HG03521 (cell line): ENCODE measurements around the gene TLE3.

Source experiments
- ATAC-seq: cut with Tn5 transposase; IDR thresholded peaks from one replicate; pipeline ENCODE4 v1.9.1; 2021; ENCODE audit warnings: mild to moderate bottlenecking, moderate library complexity; ENCODE audit not compliant: unreplicated experiment

TLE3 gene

DNA sequence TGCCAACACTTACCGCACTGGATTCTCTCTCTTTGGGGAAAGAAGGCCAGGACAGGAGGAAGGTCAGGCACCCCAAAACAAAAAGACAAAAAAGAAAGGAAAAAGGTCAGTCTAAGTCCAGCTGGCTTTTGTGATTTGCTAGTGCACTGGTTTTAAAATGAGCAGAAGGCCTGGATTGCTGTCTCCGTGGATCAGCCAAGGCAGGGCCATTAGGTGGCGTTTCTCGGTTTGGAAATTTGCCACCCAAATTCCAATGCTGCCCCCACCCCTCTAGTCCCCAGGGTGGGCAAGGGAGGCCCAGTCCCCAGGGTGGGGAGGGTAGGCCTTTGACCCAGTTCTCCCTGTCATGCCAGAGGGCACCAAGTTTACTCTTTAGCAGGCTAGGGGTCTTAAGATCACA lies 33.3 kb downstream of the TLE3 start:
- ATAC-seq: no peak

DNA sequence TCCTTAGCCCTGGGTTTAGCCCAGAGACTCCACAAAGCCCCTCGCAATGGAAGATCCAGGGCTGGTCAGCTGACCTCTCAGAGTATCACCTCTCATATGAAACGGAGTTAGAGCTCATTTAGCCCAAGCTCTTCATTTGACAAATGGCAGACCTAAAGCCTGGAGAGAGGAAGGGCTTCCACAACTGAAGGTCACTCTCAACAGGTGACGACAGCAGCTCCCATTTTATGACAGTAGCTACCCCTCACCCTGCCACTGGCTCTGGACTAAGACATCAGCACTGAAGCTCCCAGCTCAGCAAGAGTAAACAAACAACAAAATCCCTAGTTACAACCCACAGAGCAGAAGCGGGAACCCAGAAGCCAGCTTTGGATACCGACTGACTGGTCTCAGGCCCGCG lies 33.7 kb downstream of the TLE3 start:
- no peak for ATAC-seq

DNA sequence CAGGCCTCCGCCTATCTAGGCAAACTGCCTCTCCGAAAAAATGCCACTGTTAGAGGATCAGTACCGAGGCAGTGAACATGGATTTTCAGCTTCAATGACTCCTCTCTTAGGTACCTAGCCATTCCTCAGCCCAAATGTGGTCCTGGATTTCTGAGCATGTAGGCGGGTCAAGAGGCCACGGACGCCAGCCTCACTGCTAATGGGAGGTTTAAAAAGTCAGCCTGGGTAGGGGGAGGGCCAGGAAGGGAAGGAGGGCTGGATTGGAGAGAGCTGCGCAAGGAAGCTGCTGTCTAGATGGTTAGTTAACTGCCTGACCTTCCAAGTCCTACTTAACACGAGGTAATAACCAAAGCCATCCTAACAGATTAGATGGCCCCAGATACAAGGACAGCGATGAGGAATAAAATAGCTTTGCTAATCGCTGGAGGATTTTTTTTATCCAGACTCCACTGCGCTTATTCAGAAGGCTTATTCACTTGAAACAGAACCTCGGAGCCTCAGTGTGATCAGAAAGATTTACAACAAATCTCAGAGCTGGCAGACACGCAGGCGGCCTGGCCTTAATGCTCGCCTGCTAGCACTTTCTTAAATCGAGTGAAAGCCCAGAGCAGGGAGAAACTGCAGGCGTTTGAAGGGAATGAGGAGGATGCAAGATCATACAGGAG lies 34.3 kb downstream of the TLE3 start:
- ATAC-seq: no peak

DNA sequence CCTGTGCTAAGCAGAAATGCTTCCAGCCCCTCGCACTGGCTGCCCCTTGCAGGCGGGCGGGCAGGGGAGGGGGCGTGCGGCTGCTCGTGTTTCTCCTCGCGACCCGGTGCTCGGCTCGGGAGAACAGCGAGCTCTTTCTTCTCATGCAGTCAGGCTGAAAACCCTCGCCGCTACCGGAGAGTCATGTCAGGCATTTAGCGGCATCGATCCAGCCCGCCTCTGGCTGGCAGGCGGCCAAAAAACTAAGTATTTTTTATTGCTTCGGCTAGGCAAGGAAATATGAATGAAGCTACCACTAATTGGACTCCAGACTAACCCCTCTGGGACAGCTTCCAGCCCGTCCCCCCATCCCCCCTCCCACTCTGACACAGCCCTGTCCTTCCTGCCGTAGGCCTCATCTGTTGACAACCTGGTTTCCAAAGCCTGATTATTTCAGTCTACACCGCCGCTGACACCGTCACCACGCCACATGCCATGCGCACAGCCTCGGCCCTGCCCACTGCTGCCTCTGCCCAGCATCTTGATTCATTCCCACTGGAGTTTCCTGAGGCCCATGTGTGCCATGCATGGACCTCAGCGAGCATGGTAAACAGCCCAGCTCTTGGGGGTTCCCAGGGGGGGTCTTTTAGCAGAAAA lies 35.3 kb downstream of the TLE3 start:
- no peak for ATAC-seq

DNA sequence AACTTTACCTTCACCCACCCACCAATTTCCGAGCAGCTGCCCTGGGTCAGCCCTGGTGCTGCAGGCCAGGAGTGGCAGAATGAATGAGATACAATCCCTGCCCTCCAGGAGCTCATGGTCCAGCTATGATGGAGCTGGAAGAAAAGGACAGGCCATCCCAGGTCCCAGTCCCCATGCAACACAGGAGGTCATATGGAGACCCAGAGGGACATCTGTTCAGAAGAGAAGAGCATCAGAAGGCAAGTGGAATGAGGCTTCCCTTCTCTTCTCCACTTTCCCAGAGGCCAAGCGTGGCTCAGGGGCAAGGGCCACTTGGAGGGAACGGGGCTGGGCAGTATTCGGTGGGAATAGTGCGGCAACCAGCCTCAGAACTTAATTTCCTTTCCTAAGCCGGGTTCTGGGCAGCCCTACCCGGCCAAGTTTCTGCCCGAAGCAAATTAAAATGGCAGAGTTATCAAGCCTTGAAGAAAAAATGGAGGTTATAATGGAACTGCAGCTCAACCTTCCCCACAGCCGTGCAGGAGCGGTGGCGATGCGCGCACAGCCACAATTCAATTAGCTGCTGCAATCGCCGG lies 35.9 kb downstream of the TLE3 start:
- ATAC-seq: no peak

DNA sequence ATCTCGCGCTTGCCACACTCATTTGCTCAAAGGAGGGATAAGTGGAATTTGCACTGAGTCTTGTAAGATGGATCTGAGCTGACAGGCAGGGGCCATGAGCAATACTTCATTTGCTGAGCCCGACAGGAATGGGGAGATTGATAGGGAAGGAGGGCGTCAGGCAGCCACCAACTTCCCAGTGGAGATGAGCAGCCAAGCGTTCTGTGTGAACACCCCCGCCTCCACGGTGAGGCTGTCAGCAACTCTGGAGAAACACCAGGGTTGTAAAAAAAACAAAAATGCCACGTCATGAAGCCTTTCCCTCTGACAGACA lies 36.8 kb downstream of the TLE3 start:
- no peak for ATAC-seq

DNA sequence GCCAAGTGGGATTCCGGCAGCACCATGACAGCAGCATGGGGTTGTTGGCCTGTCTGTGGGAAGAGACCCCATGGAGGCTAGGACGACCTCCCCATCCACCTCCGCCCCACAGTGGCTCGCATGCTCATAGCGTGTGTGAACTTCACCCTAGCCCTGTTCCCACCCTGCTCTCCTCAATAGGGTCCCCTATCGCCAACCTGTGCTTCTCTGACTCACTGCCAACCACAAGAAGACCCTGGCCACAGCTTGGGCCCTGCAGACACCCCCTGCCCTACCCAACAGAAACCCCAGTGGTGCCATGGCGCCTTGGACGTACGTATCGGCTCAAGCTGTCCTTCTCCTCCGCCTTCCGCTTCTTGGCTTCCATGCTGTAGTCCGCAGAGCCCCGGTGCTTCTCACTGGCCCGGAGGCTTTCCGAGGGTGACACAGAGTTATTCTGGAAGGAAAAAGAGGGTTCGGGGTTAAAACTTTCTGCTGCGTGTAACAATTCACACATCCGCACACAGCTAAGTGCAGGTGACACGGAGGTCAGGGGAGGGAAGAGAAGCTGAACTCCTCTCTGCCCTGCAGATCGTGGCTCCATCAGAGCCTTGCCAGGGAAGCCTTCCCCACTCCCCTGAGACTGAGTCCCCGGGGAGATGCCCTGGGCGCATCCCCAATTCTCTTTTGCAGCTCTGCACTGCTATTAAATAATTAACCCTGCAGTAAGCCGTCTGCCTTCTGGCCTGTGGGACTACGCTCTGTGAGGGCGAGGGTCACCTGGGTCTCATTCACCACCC lies 37.3 kb downstream of the TLE3 start:
- ATAC-seq: no peak

DNA sequence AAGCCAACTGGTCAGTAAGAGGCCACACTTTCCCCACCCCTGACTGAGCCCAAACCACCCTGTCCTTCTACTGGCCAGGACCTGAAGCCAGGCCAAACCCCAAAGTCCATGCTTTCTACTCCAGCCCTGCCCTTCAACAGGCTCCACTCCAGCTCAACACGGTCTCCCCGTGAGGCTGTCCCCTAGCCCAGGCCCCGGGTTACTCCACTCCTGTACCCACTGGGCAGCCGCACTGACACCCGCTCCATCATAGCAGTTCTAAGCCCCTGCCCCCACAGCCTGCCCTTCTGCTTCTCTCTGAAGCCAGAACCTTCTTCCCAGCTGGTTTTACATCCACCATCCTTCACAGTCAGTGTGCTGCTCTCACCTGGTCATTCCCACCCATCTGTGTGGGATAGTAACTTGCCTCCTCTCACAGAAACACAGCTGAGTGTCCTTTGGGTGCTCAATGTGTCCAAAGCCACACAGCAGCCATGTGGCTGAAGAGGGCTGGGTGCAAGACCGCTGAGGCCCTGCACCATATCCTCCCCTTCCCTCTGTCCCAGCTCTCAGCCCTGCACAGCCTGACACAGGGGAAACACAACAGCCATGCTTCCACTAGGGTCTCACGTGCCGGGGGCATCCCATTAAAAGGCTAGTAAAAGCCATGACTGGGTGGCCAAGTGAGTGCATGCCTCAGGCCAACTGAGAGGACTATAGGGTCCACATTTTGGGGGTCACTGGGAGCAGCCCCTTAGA lies 38.1 kb downstream of the TLE3 start:
- no peak for ATAC-seq

DNA sequence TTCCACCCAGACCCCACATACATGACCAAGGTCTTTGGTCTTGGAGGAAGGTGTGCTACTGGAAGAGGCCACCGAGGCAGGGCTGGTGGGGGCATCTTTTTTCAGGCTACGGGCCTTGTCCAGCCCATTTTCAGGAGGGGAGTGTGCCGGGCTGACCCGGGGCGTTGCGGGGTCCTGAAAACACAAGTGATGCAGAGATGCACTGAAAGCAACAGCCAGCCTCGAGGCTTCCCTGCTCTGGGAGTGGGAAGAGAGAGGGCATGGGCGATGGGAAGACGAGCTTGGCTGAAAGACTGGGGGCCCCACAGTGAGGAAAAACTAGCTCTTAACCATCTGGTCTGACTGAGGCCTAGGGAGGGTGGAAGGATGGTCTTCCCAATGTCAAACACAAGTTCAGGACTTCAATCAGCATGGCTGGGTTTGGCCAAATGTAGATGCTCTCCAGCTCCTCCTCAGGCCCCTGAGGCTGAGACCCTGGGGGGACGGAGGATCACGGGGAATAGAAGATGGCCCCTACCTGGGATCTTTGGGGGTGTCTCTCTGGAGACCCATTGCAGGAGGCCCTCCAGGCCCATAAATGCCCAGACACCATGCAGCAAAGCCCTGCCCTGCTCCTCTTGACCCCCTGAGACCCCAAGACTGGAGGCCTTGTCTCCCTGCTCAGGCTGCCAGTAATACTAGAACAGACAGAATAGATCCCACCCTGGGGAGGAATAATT lies 38.9 kb downstream of the TLE3 start:
- no peak for ATAC-seq

DNA sequence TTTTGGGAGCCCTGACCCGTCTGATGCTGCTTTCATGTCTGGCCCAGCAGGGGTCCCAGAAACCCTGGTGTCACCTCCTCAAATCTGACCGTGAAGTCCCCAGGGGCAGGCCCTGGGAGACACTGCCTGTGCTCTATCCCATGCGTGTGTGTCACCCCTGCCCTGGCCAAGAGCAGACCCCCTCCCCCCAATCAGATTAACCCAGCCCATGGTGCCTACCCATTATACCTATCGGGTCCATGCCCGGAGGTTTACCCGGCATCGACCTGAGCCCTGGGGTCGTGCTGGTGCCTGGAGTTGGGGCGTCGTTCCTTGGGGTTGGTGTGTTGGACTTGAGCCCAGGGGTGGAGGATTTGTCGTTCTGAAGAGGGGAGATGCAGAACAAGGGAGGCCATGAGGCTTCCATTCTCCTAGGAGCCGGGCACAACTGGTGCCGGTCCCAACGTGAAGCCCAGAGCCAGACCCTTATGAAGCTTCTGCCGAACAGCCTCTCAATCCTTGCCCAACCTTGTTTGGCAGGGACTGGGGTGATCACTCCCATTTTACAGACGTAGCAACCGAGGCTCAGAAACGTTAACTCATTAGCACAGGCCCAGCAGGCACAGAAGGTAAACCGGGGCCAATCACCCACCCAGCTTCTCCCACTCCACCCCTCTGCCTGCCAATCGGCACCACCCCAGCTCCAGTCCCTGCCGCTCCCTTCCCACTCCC lies 39.6 kb downstream of the TLE3 start:
- no peak for ATAC-seq

DNA sequence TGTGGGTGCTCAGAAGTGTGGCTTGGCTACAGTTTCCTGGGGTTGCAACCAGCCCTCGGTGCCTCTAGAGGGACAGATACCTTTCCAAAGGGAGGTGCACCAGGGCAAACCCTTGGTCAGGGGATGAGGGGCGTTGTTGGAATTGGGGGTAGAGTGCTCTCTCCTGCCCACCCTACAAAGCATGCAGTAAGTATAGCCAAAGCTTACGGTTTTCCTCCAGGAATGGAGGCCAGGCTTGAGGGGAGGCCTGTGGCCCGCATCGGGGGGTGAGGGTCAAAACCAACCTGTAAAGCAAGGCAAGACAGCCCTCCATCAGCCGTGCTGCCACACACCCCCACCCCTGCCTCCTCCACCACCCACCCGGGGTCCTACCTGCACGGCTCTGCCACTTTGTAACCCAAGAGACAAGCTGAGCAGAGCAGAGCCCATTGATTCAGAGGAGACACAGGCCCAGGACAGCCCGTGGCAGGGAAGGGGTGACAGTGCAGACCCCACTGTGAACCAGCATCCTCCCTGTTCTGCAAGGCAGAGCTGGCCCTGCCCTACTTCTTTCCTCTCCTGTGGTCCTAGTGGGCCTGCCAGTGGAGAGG lies 41.5 kb downstream of the TLE3 start:
- ATAC-seq: no peak

DNA sequence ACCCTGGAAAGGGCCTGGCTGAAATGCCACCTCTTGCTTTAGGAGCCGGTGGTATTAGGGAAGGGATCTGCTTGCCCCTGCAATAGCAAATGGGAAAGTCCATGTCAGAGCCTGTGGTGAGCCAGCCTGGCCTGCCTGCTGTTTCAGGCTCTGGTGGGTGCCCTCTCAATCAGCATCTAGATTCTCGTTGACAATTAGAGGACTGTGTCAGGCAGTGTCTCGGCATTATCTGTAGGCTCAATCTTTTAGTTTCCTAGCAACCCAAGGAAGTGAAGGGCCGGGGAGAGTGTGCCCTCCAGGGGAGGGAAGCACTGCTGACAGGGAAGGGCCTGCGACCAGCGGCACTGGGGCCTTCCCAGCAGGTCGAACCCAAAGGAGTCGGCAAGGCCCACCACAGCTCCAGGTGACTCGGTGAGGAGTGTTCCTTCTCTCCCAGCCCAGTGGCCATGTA lies 42.1 kb downstream of the TLE3 start:
- no peak for ATAC-seq

DNA sequence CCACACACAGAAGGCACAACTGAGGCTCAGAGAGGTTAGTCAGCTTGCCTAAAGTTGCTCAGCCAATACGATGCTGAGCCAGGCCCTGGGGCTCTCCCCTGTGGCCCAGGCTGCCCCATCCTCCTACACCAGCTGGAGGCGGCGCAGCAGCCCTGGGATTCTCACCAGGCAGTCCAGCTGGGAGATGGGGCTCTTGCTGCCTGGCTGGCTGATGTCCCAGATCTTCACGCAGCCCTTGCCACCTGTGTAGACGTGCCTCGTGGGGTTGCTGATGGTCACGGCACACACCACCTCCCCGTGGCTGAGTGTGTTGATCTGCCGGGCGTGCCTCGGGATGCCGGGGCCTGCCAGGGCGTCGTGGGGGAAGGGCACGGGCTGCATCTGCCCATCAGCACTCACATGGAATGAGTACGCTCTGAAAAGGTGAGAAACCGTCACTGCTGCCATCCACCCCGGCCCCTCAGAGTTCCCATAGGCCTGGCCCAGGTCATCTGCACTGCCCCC lies 42.8 kb downstream of the TLE3 start:
- no peak for ATAC-seq

DNA sequence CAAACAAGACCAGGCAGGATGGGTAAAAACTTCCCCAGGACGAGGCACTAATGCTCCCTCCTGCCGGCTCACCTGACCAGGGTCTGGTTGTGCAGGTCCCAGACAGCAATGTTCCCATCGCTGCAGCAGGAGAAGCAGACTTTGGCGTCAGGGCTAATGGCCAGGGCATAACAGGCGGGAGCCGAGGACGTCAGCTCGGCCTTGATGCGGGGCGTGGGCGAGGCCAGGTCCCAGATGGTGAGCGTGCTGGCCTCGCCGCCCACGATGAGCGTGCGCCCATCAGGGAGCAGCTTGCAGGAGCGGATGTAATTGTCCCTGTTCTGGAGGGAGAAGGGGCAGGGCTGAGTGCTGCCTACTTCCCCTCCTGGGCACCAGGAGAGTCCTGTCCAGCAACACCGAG lies 43.4 kb downstream of the TLE3 start:
- ATAC-seq: no peak

DNA sequence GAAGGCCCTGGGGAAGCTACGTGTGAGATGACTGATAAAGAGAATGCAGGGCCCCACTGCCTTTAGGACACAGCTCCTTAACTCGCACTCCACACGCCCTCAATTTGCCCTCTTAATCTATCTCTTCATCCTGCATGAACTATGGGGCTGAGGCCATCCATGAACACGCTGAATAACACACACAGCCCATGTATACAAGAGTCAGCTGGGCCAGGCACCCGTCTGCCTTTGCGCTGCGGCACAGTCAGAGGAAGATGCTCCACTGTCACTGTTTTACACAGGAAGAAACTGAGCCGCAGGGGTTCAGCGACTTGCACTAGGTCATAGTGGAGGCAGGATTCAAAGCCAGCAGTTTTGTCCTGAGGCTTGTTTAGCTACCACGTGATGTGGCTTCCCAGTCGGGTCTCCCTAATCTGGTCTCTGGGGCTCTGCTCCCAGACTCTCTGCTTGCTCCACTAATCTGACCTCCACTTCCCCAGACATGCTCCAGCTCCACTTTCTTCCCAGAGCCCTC lies 43.9 kb downstream of the TLE3 start:
- ATAC-seq: no peak

DNA sequence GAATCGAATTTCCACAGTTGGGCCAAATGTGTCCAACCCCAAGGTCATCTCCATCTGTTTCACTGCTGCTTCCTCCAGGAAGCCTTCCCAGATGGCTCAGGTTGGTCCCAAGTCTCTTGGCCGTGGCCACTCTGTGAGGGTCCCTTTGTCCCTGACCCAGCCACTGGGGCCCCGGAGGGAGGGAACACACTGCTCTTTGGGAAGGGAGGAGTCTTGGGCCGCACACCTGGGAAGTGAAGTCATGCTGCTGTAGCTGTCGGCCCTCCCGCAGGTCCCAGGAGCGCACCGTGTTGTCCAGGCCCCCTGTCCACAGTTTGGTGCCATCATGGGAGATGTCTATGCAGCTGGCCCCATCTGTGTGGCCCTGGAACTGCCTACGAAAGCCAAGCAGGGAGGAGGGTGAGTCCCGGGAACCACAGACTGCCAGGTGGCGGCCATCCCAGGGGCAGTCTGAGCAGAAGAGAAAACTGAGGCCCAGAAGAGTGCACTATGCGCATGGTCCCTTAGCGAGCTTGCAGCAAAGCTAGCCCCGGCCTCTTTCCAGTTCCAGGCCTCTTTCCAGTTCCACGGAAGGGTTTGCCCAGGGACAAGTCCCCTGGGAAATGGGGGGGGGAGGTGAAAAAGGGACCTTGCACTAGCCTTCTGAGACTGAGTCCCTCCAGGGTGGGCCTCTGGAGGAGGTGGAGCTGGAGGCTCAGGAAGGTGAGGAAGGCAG lies 44.6 kb downstream of the TLE3 start:
- ATAC-seq: no peak

DNA sequence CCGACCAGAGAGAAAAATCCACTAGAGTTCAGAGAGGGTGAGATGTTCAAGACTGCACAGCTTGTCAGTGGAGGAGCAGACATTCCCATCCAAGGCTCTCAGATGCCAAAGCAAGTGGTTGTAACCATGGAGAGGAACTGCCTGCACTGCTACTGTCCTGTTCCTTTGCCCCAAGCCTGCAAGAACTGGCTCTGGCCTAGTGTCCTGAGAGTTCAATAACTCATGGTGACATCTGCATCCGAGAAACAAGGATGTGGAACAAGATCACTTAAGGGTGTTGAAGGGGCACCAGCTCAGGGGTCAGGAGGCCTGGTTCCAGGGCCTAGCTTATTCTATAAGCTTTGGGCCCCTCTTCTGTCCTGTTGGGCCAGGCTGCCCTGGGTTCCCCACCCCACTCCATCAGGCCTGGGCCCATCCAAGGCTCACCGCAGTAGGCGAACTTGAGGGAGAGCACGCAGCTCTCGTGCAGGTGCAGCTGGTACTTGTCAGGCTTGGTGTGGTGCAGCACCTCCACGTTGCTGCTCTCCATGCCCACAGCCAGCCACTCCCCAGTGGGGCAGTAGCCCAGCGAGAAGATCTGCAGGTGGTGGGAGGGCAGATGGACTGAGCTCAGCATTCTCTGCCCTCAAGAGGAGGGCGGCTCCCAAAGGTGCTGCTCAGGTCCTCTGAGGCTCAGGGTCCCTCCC lies 45.6 kb downstream of the TLE3 start:
- ATAC-seq: no peak

DNA sequence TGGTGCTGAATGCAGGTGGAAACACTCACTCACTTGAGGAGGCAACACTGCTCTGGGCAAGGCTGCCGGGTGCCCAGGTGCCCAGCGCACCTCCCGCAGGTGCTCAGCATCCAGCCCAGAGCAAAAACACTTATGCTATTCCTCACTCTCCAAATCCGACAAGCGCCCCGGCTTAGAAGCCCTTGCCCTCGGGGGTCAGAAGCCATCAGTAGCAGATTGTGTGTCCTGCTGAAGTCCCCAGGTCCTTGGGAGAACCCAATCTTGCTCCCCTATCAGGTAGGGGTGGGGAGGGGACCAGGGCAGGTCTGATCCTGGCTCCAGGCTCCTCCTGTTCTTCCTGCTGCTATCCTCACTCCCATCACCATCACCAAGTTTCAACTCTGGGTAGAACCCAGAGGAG lies 46.7 kb downstream of the TLE3 start:
- no peak for ATAC-seq
